ENCODE results near the gene OR2J1.
"Not testable (repeated sequence)": the region's sequence is repeated elsewhere in the genome, so short reads cannot be mapped to it uniquely, and the experiment has no call there.

OR2J1 gene

DNA sequence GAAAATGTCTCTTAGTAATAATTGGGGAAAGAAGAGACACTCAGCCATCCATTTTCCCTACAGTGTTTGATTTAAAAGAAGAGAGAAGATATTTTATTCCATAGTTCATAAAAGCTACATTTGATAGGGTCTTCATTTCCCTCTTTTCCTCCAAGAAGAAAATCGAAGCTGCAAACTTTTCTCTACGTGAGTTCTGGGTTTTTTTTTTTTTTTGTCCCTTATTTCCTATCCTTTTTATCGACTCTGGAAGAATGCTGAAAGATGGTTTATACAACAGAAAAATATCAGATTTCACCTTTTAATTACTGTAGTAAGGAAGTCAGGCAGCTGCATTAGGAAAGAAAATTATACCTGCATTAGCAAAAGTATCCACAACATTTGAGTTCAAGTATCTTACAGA lies at the start of gene OR2J1:
Gene OR2J1, plus strand, starts transcription at position 301 of the 400 bp plus-strand sequence. CDS start 1,453 bp downstream, outside the sequence.
- no peak for DNase-seq (ENCODE audit: low read depth in 2 of 2)

- DNase-seq (ENCODE audit: low read depth in 2 of 2) = no peak
Observed at GRCh38 chr6:29051680-29052079, 47.6 kb upstream of the OR2J1 start.

DNA sequence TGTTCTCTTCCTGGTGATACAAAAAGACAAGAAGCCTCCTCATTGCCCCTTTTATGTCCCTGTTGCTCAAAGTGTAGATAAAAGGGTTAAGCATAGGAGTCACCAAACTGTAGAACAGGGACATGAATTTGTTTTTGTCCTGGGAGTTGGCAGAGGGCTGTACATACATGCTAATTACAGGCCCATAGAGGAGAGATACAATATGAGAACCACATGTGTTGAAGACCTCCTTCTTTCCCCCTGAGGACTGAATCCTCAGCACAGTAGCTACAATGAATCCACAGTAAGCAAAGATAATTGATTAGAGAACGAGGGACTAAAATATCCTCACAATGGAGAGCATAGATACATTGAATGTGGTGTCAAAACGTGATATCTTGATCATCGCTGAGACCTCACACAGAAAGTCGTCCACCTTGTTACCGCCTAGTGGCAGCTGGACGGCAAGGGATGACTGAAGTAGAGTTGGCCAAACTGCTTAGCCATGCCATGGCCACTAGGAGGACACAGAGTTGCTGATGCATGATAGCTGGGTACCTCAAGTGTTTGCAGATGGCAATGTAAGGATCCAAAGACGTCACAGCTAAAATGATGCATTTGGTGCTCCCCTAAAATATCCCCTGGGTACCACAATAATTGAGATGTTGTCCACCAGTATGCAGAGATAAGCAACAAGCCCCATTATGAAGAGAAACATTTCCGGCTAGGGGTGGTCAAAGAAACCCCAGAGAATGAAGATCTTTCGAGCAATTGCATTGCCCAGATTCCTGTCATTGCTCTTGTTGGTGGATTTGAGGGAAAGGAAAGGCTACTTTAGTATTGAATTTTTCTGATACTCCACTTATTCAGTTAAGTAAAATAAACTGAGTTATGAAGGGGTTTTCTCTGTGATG lies 27.2 kb upstream of the OR2J1 start:
- no peak for DNase-seq (ENCODE audit: low read depth in 2 of 2)

DNA sequence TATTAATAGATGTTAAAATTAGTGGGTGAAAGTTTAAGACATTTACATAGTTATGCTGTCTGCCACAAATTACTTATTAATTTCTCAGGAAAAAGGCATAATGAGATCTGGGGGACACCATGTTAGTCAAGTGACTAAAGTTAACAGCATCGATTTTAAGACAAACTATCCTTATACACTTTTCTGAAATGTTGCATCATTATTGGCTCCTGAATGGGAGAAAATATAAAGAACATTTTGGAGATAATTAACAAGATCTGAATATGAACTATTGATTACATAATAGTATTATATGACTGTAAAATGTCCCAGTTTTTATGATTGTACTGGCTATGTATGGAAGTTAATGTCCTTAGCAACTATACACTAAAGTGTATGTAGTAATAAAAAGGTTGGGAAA lies 20.1 kb upstream of the OR2J1 start:
- DNase-seq (ENCODE audit: low read depth in 2 of 2) = no peak

DNA sequence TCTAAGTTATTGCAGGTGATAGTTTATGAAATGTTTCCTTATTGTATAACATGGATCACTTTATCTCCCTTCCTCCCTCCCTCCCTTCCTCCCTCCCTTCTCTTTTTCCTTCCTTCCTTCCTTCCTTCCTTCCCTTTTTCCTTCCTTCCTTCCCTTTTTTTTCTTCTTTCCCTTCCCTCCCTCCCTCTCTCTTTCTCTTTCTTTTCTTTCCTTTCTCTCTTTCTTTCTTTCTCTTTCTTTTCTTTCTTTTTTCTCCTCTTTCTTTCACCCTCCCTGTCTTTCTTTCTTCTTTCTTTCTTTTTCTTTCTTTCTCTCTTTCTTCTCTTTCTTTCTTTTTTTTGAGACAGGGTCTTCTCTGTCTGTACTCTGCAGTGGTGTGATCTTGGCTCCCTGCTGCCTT lies 18.0 kb upstream of the OR2J1 start:
- DNase-seq (ENCODE audit: low read depth in 2 of 2) = no peak

DNA sequence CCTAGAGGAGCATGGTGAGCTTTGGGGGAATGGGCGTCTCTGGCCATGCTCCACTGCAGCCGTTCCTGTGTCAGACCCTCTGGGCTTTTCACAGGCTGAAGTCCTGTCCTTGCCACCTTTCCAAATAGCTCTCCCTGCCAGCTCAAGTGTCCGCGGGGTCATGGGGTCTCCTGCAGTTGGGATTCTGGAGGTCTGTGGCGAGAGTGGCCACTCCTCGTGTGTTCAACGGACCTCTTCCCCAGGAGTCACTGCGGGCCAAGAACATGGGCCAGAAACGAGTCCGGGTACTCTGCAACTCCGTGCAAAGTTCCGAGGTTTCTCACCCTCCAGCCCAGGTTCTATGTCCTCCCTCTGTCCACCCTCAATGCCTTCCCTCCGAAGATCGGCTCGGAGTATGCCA lies 16.8 kb upstream of the OR2J1 start:
- DNase-seq (ENCODE audit: low read depth in 2 of 2) = no peak

DNA sequence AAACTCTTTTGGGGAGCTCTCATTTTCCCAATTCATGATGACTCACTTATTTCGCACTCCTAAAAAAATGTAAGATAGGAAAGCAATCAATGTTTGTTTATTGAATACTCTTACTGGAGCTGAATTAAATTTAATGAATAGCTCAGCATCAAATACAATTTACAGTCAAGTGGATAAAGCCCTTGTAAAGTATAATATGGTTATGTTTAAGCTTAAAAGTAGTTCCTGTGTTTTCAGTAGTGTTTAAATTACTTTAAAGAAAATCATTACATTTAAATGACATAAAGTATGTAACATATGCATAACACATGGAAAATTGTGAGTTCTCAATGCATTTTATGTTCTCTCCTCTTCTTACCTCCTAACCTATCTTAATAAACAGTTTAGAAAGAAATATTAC lies 12.1 kb upstream of the OR2J1 start, which contains the start of gene OR2B3:
Gene OR2B3, minus strand, starts transcription at position 101 of the 400 bp plus-strand sequence. Its CDS starts 65 bp downstream, at position 36.
- DNase-seq (ENCODE audit: low read depth in 2 of 2) = no peak

GRCh38 chr6:29092957-29093356 lies 6.3 kb upstream of the OR2J1 start:
- no peak for DNase-seq (ENCODE audit: low read depth in 2 of 2)

- no peak for DNase-seq (ENCODE audit: low read depth in 2 of 2)
Observed at GRCh38 chr6:29097803-29098202, 1.5 kb upstream of the OR2J1 start.

DNA sequence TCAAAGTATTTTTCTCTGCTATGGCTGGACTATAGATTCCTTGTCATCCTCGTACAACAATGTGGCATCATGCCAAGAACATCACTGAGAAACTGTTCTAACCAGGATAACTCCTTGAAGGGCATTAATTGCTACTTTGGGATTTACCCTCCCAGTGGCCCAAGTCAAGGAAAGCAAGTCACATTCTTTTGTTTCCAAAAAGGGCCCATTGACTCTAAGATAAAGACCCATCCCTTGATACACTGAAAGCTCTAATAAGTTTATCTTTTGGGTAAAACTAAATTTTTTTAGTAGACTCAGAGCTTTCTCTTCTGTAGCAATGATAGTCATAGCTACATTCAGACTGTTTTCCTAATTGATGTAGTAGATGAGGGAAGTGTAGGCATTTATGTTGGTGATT lies 8.5 kb downstream of the OR2J1 start, which contains the start of gene OR2J3:
Gene OR2J3, plus strand, starts transcription at position 301 of the 400 bp plus-strand sequence. CDS start 3,833 bp downstream, outside the sequence.
- no peak for DNase-seq (ENCODE audit: low read depth in 2 of 2)

DNA sequence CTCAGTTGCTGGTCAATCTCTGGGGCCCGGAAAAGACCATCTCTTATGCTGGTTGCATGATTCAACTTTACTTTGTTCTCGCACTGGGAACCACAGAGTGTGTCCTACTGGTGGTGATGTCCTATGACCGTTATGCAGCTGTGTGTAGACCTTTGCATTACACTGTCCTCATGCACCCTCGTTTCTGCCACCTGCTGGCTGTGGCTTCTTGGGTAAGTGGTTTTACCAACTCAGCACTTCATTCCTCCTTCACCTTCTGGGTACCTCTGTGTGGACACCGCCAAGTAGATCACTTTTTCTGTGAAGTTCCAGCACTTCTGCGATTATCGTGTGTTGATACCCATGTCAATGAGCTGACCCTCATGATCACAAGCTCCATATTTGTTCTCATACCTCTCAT lies 12.8 kb downstream of the OR2J1 start:
- DNase-seq (ENCODE audit: low read depth in 2 of 2) = no peak

GRCh38 chr6:29114964-29115363 lies 15.7 kb downstream of the OR2J1 start:
- DNase-seq (ENCODE audit: low read depth in 2 of 2) = not testable (repeated sequence)

- no peak for DNase-seq (ENCODE audit: low read depth in 2 of 2)
Observed at GRCh38 chr6:29129326-29130012, 30.2 kb downstream of the OR2J1 start.

DNA sequence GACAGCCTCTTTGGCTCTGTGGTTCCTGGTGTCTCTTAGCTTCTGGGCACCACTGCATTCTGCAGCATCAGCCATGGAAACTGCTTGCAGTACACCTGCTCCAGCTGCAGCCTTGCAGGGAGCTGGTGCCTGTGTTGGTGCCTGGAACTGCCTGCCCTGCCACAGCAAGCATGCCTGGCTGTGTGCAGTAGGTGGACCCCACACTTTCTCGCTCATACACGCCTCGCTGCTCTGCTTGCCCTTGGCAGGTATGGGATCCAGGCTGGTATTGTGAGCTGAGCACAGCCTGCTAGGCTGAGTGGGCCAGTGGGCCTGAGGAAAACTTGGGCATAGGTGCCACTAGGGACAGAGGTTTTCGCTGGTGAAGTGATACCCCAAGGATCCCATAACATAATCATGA lies 31.4 kb downstream of the OR2J1 start:
- DNase-seq (ENCODE audit: low read depth in 2 of 2) = no peak

DNA sequence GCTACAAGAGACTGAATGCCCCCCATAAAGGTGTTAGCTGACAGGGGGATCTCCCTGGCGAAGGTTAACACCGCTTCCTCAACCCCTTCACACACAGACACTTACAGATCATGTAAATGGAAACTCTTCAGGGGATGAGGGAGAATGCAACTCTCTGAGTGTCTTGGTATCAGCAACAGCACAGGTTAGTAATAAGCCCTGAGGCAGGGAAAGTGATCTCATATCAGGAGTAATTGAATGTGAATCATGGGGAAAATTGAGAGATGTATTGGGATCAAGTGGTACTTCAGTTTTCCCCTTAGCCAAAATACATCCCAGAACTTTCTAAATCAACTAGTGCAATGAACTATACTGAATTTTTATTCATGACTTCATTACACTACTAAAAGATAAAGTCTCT lies 32.4 kb downstream of the OR2J1 start:
- no peak for DNase-seq (ENCODE audit: low read depth in 2 of 2)

- DNase-seq (ENCODE audit: low read depth in 2 of 2) = no peak
Observed at GRCh38 chr6:29137724-29138123, 38.4 kb downstream of the OR2J1 start.

GRCh38 chr6:29141606-29142005 lies 42.3 kb downstream of the OR2J1 start:
- DNase-seq (ENCODE audit: low read depth in 2 of 2) = no peak

DNA sequence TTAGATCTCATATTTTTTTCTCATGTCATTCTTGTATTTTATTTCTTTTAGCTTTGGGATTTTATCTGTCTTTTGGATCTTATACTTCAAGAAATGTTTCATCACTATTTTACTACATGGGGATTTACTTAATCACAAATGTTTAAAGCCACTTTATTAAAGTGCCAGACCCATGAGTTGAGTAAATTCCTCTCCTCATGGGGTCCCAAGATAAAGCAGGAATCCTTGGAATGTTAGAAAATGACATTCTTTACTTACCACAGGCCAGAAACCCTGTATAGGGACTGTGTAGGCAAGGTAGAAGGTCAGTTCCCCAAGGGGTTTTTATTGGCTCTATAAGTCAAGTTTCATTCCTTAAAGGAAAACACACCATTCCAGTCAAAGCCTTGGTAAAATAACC lies 43.0 kb downstream of the OR2J1 start:
- DNase-seq (ENCODE audit: low read depth in 2 of 2) = no peak

GRCh38 chr6:29146179-29146578 lies 46.9 kb downstream of the OR2J1 start:
- DNase-seq (ENCODE audit: low read depth in 2 of 2) = no peak

DNA sequence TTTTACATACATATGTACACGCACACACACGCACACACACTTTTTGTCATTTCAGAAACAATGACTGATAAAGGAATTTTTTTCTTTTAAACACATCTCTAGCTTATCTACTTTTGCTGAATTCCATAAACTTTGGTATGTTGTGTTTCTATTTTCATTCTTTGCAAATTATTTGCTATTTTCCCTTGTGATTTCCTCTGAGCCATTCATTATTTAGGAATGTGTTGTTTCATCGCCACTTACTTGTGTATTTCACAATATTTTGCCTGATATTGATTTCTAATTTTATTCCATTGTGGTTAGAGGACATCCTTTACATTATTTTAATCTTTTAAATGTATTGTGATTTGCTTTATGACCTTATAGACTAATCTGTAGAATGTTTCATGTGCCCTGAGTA lies 47.8 kb downstream of the OR2J1 start:
- DNase-seq (ENCODE audit: low read depth in 2 of 2) = no peak

DNA sequence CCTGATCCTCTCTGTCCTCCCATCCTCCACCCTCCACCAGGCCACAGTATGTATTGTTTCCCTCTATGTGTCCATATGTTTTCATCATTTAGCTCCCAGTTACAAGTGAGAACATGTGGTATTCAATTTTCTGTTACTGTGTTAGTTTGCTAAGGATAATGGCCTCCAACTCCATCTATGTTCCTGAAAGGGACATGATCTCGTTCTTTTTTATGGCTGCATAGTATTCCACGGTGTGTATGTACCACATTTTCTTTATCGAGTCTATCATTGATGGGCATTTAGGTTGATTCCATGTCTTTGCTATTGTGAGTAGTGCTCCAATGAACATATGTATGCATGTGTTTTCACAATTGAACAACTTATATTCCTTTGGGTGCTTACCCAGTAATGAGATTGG lies 50.2 kb downstream of the OR2J1 start:
- not testable (repeated sequence) for DNase-seq (ENCODE audit: low read depth in 2 of 2)
